GM19025 (cell line): Measurements from ENCODE around the gene SPG21.
A peak's percentile ranks its signal among the peaks of the same experiment; 100 is the strongest.

Experiments used
- ATAC-seq: cut with Tn5 transposase; IDR thresholded peaks from one replicate; pipeline ENCODE4 v1.9.1; 2021; ENCODE audit warnings: mild to moderate bottlenecking, low read depth, moderate library complexity; ENCODE audit not compliant: unreplicated experiment

Gene SPG21

DNA sequence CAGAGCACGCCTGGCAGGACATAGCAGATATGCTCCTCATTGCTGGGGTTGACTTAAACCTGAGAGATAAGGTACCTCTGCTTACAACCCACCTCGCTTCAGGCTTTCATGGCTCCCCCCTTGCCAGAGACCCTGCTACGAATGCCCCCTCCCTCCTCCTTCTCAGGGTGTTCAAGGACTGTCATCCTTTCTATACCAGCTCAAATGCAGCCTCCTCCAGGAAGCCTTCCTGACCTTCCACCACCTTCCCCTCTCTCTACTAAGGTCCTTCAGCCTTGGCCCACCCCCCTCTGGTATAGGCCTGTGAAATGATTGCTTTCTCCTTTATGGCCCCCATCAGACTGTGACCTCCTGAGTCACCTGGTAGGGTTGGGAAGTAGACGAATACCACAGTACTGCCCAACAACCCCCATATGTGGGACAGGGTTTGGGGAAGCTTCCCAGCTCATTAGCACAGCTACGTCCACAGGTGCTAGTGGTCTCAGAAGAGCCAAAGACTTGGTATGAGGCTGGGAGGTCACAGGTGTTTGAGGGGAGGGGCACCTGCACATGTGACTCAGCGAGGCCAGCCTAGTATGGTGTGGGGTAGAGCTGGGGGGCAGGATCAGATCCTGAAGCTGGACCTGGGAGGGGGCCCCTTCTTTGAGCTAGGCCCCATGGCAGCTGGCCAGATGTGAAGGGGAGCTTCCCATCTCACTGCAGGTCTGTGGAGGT is 46.0 kb downstream of the SPG21 start:
- no peak for ATAC-seq

- no peak for ATAC-seq
Measured at GRCh38 chr15:64942356-64942755, 47.4 kb downstream of the SPG21 start.

DNA sequence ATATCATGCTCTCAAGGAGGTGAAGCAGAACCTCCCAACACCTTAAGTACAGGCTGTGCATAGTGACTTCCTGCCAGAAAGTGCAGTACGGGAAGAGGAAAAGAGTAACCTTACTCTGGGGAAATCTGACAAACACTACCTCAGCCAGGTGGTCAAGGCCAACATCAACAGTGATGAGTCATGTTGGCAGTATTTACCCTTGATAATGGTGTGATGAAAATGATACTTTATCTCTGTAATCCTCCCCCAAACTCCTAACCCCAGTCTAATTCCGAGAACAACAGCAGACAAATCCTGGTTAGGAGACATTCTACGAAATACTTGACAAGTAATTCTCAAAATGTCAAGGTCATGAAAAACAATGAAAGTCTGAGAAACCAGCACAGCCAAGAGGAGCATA is 51.5 kb downstream of the SPG21 start:
- no peak for ATAC-seq

DNA sequence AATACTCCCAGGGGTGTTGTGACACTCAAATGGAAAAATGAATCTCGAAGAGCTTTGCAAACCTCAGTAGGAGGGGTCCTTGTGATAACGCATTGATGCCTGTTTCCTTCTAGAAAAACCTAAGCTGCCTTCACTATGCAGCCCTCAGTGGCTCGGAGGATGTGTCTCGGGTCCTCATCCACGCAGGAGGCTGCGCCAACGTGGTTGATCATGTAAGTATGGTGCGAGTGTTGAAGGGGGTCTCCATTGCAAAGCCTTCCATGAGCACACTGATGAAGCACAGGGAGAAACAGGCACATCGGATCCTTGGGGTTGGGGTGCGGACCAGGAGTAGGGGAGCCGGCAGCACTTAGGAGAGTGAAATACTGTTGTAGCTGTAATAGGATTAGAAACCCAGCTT is 55.7 kb downstream of the SPG21 start:
- ATAC-seq = no peak

DNA sequence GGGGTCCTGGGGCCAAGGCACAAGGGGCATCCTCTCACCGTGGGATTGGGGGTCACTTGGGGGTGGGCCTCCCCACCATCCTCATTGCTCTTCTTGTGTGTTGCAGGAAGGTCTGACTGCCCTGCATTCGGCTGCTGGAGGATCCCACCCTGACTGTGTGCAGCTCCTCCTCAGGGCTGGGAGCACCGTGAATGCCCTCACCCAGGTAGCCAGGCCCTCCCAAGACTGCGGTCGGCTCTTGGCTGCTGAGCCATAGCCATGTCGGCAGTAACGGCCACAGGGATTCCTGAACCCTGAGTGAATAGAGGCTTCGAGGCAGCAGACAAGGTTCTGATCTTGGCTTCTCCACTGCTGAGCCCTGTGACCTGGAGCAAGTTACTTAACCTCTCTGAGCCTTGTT is 58.3 kb downstream of the SPG21 start:
- no peak for ATAC-seq

DNA sequence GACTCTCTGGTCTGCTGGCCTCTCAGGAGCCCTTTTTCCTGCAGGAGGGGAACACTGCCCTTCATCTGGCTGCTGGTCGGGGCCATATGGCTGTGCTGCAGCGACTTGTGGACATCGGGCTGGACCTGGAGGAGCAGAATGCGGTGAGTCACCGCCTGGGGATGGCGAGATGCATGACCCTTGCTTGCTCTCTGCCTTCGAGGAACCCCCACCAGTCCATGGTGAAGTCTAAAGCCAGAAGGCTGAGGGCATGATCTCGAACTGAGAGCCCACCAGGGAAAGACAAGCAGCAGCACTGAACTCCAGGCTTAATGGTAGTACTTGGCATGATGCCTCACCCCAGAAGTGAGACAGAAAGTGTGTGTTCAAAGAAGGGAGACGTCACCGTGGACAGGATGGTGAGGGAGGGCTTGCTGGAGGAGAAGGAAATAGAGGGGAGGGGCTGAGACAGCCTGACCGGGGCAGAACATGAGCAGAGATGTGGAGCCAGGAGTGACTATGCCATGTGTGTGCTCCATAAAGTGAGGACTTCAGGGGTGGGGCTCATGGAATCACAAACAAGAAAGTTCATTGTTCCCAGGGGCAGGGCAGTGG is 58.8 kb downstream of the SPG21 start:
- ATAC-seq = no peak

GRCh38 chr15:64930019-64930652 is 59.6 kb downstream of the SPG21 start:
- peak; percentile 79 for ATAC-seq

- ATAC-seq = no peak
Measured at GRCh38 chr15:64928626-64929220, 61.0 kb downstream of the SPG21 start.

- no peak for ATAC-seq
Measured at GRCh38 chr15:64926661-64927060, 63.1 kb downstream of the SPG21 start.

- no peak for ATAC-seq
Measured at GRCh38 chr15:64925335-64926330, 64.1 kb downstream of the SPG21 start.

DNA sequence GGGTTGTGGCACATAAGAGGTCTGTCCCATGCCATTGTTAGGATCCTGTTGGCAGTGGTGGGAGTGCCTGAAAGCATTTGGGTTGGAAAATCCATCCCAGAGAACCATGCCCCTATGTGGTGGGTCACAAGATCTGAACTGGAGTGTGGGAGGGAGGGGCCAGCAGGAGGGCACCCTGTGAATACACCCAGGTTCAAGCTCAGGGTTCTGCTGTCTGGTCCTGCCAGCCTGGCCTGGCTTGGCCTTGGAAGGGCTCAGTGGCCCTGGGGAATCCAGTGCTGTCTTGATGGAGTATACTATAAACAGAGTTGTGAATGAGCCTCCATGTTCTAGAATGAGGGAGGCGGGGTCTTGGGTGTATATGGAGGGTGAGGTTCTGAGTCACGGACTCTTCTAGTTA is 66.2 kb downstream of the SPG21 start:
- no peak for ATAC-seq

DNA sequence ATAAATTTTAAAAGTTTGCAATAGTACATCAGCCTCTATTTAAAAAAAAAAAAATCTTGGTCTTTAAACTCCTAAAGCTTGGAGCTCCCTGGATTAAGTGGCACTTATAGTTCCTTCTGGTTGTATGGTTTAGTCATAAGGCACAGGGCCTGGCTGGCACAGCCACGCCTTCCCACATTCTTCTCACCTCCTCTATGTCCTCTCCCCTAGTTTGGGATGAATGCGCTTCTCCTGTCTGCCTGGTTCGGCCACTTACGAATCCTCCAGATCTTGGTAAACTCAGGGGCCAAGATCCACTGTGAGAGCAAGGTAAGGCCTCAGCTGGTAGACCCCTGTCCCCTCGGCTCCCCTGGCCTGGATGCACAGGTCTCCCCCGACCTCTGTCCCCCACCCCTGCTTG is 68.0 kb downstream of the SPG21 start:
- ATAC-seq = no peak

DNA sequence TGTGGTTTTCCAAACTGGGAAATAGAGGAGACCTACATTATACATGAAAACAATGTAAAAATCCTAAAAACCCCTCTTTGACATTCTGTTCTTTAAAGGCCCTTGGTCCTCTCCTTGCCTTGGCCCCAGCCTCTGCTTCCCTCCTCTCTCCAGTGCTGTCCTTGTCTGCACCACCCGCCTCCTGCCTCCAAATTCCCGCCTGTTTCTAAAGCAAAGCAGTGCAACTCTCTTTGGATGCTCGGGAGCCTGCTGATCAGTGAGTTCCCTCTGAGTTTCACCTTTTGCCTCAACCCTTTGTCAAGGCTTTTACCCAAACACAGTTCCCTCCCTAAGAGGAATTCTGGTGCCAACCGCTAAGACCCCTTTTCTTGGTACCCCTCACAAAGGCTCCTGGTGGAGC is 70.0 kb downstream of the SPG21 start:
- ATAC-seq = no peak

GRCh38 chr15:64917211-64917610 is 72.5 kb downstream of the SPG21 start:
- ATAC-seq = no peak

GRCh38 chr15:64916365-64916764 is 73.3 kb downstream of the SPG21 start:
- no peak for ATAC-seq

GRCh38 chr15:64915518-64916227 is 74.0 kb downstream of the SPG21 start:
- ATAC-seq = no peak
